ENCODE results near the gene GINS3.

GINS3 gene

DNA sequence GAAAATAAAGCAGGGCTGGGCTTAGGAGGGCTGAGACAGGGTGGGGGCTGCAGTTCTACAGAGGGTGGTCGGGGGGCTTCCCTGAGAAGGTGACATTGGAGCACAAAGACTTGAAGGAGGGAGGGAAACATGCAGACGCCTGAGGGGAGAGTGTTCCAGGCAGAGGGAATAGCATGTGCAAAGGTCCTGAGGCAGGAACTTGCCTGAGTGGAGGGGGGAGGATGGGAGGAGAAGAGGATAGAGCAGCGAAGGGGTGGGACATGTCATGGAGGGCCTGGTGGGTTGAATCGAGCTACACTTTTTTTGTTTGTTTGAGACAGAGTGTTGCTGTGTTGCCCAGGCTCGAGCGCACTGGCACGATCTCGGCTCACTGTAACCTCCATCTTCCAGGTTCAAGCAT is 33.0 kb downstream of the GINS3 start:
- no peak for DNase-seq (ENCODE audit: low read depth in 1 of 2, low spot score in 1 of 2)
- Histone ChIP-seq H3K27ac (replicated peaks) (no peak overlapping the region), H3K27me3 (ENCODE audit: insufficient read depth, poor library complexity, severe bottlenecking) (peaks cover 42% of the 10 kb centered on the region), H3K4me3 (replicated peaks; ENCODE audit: insufficient read depth, low read length) (no peak overlapping the region)
- TF ChIP-seq POLR2AphosphoS5 (IDR thresholded peaks at IDR 0.05; ENCODE audit: low read depth) = no peak
- no peak for TF ChIP-seq SPI1 (IDR thresholded peaks at IDR 0.05; ENCODE audit: borderline replicate concordance, low read depth)
- TF ChIP-seq GABPA (IDR thresholded peaks at IDR 0.05; ENCODE audit: low read depth) = no peak
- no peak for TF ChIP-seq REST (IDR thresholded peaks at IDR 0.05; ENCODE audit: insufficient replicate concordance, low read depth)
- TF ChIP-seq, protein P1, sequence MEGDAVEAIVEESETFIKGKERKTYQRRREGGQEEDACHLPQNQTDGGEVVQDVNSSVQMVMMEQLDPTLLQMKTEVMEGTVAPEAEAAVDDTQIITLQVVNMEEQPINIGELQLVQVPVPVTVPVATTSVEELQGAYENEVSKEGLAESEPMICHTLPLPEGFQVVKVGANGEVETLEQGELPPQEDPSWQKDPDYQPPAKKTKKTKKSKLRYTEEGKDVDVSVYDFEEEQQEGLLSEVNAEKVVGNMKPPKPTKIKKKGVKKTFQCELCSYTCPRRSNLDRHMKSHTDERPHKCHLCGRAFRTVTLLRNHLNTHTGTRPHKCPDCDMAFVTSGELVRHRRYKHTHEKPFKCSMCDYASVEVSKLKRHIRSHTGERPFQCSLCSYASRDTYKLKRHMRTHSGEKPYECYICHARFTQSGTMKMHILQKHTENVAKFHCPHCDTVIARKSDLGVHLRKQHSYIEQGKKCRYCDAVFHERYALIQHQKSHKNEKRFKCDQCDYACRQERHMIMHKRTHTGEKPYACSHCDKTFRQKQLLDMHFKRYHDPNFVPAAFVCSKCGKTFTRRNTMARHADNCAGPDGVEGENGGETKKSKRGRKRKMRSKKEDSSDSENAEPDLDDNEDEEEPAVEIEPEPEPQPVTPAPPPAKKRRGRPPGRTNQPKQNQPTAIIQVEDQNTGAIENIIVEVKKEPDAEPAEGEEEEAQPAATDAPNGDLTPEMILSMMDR (IDR thresholded peaks at IDR 0.05; ENCODE audit: insufficient read depth, low read length) = no peak

DNA sequence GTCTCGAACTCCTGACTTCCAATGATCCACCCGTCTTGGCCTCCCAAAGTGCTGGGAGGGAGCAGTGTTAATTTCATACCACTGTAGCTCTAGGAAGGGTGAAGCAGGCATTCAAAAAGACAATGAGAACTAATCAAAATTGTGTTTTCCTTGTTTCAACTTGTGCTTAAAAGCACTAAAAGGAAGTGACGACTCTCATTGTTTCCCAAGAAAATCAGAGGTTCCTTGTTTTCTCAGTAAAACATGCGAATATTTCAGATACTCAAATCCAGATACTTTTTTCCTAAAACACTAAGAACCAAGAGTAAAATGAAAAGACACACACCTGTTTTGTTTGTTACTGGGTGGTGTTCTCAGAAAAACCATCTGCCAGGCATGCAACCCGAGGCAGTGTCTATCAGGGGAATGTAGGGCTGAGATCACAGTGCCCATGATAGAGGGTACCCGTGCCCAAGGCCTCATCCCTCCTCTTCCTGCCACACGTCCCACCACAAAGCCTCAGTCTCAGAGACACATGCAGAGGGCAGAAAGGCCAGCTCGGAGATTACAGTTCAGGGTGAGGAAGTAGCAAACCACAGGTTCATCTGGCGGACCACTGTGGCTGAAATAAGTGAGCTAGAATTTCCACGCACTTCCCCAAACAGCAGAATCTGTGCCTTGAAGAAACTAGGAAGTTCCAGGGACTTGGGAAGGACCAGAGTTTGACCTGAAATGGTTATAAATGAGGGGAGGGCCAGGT is 33.7 kb downstream of the GINS3 start:
- peak; percentile 54 to 92 for DNase-seq (ENCODE audit: low read depth in 1 of 2, low spot score in 1 of 2)
- TF ChIP-seq POLR2AphosphoS5 (IDR thresholded peaks at IDR 0.05; ENCODE audit: low read depth) (peak; percentile 99), GABPA (IDR thresholded peaks at IDR 0.05; ENCODE audit: low read depth) (no peak), SPI1 (IDR thresholded peaks at IDR 0.05; ENCODE audit: borderline replicate concordance, low read depth) (peak; percentile 99), REST (IDR thresholded peaks at IDR 0.05; ENCODE audit: insufficient replicate concordance, low read depth) (no peak)
- TF ChIP-seq, protein P1 (IDR thresholded peaks at IDR 0.05; ENCODE audit: insufficient read depth, low read length) = no peak
- H3K4me3 ChIP-seq (replicated peaks; ENCODE audit: insufficient read depth, low read length) = no peak overlapping the region
- peaks cover 47% of the 10 kb centered on the region for H3K27me3 ChIP-seq (ENCODE audit: insufficient read depth, poor library complexity, severe bottlenecking)
- H3K27ac ChIP-seq (replicated peaks) = no peak overlapping the region

DNA sequence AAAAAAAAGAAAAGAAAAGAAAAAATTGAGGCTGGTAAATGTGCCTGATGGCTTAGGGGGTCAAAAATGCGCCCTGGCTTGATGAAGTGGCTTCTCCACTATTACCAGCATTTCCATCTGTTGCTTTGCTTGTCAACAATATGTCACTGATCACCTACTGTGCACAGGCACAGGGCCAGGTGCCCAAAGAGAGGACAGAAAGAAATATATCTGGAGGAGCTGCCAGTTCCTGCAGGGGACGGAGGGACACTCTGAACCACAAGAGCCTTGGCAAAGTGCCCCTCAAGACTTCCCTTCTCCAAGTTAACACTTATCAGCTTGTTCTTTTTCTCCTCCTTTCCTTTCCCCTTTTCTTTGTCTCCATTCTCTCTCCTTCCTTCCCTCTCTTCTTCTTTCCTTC is 34.7 kb downstream of the GINS3 start:
- no peak for TF ChIP-seq SPI1 (IDR thresholded peaks at IDR 0.05; ENCODE audit: borderline replicate concordance, low read depth)
- TF ChIP-seq, protein P1 (IDR thresholded peaks at IDR 0.05; ENCODE audit: insufficient read depth, low read length) = no peak
- TF ChIP-seq REST (IDR thresholded peaks at IDR 0.05; ENCODE audit: insufficient replicate concordance, low read depth) = no peak
- no peak for TF ChIP-seq GABPA (IDR thresholded peaks at IDR 0.05; ENCODE audit: low read depth)
- TF ChIP-seq POLR2AphosphoS5 (IDR thresholded peaks at IDR 0.05; ENCODE audit: low read depth) = no peak
- DNase-seq (ENCODE audit: low read depth in 1 of 2, low spot score in 1 of 2) = no peak
- Histone ChIP-seq H3K27me3 (ENCODE audit: insufficient read depth, poor library complexity, severe bottlenecking) (peaks cover 54% of the 10 kb centered on the region), H3K4me3 (replicated peaks; ENCODE audit: insufficient read depth, low read length) (no peak overlapping the region), H3K27ac (replicated peaks) (no peak overlapping the region)

Data from HL-60 (cell line).